HG03457 (cell line): Measurements from ENCODE around the gene STIM1.
"Not testable (repeated sequence)": the region's sequence is repeated elsewhere in the genome, so short reads cannot be mapped to it uniquely, and the experiment has no call there.

Experiments used
- ATAC-seq: cut with Tn5 transposase; IDR thresholded peaks from one replicate; pipeline ENCODE4 v1.9.1; 2021; ENCODE audit warnings: moderate number of reproducible peaks; ENCODE audit not compliant: unreplicated experiment

Gene STIM1

DNA sequence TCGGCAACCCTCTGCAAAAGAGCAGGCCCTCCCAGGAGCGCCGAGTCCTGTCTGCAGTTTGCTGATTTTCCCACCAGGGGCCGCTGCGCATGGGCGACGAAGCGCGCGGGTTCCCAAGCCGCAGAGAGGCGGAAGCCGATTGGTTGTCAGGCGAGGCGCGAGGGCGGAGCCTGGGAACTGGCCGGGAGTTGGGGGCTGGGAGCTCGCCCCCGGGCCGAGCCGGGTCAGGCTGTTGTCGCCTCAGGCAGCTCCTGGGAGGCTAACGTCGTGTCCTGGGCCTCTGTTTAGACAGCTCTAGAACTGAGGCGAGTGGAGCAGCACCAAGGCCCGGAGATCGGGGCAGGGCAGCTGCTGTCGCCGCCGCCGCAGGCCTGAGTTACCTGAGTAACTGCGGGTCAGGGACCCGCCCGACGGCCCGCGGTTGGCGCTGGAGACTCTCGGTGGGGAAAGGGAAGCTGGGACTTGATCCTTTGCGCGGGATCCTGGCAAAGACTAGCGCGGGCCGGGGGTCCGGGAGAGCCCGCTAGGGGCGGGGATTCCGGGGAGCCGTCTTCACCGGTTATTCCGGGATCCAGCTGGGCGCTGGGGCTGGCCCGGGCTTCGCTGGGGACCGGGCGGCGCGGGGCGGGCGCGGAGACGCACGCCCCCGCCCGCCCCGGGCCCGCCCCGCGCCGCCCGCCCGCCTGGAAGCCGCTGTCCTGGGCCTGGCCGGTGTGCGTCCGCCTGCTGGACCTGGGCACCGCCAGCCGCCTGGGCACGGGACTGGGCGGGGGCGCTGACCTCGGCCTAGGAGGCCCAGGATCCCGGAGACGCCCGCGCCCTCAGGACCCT is at the start of gene STIM1:
Gene STIM1 (plus strand): TSS at position 688 of the 831 bp plus-strand sequence. CDS start 607 bp downstream, outside the sequence.
- ATAC-seq: peak; percentile 57

DNA sequence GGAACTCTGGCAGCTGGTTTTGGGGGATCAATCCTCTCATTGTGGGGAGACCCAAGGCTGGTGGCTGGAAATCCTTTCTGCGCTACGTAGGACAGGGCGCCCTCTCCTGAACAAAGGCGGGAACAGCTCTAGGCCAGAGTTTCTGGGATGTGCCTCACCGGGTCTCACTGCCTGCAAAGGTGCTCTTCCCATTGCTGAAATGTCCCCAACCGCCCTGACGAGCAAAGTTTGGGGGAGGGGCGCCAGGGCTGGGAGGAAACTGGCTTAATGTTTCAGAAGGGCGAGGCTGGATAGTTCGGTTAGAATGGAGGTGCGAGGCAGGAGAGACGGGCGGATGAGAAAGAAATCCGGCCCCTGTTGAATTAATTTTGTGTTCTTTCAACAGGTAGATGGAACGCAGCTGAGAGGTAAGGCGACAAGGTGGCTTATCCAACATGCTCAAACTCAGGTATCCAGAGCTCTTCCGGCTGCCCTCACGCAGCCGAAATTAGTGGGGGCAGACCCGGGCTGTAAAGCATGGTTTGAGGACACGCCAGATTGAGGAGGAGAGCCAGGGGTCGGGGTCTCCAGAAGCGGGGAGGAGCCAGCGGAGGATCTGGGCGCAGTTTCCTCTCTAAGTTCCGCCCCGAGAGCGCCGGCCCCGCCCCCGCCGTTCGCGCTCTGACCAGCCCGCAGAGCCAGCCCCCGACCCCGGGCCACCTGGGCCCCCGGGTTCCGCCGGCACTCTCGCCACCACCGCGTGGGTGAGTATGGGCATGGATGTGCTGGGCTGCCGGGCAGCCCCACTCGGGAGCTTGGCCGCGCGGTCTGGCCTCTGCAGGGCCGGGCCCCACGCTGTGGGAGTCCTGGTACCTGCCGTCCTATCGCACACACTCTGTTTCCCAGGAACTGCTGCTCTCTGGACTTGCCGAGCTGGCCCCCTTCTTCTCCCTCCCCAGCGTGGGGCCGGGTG is 47.3 kb upstream of the STIM1 start, which contains the start of gene PGAP2:
Gene PGAP2 (plus strand): TSS at position 652 of the 952 bp plus-strand sequence. CDS start 2,700 bp downstream, outside the sequence.
- ATAC-seq: peak; percentile 49

DNA sequence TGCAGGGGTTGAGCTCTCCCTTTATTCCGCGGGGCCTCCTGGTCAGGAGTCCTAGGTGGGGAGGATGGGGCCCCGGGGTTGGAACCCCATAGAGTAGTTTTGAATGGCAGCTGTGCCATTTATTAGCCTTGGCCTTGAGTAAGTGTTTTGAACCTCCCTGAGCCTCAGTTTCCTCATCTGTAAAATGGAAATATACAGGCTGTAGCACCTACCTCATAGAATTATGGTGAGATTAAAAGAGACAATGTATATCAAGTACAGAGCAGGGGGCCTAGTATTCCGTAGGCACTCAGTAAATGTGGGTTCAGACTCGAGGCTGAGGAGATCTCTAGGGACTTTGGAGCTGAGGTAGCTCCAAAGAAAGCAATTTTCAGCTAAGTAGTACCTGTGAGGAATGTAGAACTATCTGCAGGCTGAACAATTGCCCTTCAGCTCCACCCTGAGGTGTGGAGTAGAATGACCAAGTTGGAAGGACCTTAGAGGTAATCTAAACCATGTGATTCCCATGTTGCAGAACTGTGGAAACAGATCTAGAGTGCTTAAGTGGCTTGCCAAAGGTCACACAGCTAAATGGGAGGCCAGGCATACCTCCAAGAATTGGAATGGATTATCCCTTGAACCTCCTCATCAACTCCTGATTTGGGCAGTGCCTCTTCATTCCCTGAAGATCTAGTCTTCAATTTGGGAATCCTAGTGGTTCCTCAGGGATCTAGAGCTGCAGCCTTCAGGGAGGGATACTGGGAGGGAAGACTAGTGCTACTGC is 46.4 kb upstream of the STIM1 start:
- ATAC-seq: peak; percentile 63

DNA sequence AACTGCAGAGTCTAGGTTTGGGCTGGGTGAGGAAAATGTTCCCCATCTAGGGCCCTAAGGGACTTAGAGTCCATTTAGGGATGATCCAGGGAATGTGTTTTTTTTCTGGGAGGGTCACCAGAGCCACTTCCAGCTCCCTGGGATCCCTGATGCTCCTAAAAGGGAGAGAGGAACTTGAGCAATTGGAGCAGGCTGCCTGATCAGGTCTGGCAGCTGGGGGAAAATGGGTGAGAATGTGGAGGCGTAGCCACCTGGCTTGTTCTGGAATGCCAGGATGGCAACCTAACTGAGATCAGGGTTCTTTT is 45.9 kb upstream of the STIM1 start:
- no peak for ATAC-seq

DNA sequence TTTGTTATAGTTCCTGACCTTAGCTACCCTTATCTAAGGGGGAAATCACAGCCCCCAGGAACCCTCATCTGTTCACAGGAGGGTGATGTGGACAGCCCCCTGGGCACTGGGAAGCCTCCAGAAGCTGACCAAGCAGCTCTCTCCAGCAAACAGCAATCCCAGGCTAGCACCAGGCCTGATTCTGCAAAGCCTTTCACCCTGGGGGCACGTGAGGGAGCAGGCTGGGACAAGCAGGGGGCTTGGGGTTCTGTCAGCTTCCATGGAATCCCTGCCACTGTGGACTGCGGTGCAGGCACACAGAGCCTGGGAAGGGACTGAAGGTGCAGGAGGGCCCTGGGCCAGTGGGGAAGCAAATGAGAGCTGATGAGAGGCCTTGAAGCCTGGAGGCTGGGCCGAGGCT is 45.0 kb upstream of the STIM1 start:
- no peak for ATAC-seq

DNA sequence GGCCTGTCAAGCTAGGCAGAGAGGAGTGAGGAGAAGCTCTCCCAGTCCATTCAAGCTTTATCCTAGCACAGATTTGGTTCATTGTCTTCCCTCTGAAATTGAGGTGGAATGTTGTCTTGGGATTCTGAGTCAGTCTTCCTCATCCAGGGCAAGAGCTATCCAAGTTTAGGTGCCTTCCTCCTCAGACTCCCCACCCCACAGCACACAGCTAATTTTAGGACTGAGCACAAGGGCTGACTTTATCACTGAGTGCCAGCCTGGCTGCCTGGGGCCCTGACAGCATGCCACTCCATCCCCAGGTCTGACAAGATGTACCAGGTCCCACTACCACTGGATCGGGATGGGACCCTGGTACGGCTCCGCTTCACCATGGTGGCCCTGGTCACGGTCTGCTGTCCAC is 44.5 kb upstream of the STIM1 start:
- ATAC-seq: no peak

DNA sequence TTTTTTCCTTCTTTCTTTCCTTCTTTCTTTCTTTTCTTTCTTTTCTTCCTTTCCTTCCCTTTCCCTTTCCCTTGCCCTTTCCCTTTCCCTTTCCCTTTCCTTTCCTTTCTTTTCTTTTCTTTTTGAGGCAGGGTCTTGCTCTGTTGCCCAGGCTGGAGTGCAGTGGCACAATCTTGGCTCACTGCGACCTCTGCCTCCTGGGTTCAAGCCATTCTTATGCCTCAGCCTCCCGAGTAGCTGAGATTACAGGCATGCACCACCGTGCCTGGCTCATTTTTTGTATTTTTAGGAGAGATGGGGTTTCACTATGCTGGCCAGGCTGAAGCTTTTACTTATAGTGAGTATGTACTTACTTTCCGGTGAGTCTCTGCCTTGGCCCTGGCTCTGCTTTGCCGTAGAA is 40.6 kb upstream of the STIM1 start:
- ATAC-seq: not testable (repeated sequence)

DNA sequence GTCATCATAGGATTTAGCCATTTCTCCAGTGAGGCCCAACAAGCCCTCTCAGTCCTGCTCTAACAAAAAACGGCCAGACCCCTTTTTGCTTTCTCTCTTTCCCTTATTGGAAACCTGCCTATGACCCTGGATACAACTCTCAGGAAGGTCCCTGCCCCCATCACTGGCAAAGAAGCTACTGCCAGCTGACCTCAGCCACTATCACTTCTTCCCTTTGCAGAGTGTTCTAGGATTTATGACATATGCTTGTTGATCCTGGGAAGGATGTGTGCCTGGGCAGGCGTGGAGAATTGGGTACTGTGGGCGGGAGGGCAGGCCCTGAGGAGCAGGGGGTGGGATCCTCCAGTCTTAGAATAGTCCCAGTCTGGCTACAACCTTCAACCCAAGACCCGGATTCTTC is 39.6 kb upstream of the STIM1 start:
- no peak for ATAC-seq

DNA sequence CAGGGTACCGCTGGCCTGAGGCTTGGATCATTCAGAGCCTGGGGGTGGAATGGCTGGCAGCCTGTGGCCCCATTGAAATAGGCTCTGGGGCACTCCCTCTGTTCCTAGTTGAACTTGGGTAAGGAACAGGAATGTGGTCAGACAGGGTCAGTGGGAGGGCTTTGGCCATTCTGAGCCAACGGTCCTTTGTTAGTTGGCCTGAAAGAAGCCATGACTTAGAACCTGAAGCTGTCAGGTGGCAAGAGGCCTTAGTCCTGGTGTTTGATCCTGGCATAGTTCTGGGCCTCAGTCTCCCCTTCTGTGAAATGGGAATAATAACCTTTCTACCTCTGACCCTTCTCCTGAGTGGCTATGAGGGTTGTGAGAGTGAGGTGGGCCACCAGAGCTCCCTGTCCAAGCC is 38.8 kb upstream of the STIM1 start:
- no peak for ATAC-seq

DNA sequence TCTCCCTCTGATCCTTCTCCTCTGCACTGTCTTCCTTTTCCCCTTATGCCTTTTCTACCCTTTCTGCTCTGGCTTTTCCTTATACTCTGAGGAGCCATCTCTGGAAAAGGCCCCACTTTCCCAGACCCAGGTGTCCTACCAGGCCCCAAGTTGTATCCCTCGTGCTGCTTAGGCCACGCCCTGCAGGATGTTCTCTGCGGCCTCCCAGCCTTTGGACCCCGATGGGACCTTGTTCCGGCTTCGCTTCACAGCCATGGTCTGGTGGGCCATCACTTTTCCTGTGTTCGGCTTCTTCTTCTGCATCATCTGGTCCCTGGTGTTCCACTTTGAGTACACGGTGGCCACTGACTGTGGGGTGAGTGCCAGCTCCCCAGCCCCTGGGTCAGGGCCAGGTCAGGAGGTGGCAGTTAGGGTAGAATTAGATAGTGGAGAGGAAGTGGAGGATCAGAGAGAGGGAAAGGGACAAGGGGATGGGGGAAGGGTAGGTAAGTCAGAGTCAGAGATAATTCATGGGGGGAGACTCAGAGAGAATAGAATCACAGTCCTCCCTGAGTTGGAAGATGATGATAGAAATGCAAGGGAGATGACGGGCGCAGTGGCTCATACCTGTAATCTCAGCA is 38.2 kb upstream of the STIM1 start:
- ATAC-seq: no peak

DNA sequence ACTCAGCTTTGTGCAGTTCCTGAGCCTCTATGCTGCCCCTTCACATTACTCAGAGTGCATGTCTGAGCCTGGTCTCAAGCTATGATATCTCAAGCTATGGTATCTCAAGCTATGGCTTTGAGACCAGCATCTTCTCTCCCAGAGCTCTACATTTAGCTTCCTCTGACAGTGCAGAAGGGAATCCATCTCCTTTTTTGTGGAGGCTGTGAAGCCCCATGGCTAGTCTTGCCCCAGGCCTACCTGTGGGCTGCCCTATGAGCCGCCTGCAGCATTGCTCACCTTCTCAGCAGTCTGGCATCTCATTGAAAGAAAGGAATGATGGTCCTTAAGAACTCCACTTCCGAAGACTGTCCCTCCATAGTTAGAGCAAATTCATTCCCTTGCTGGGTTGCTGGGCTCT is 34.5 kb upstream of the STIM1 start:
- no peak for ATAC-seq

DNA sequence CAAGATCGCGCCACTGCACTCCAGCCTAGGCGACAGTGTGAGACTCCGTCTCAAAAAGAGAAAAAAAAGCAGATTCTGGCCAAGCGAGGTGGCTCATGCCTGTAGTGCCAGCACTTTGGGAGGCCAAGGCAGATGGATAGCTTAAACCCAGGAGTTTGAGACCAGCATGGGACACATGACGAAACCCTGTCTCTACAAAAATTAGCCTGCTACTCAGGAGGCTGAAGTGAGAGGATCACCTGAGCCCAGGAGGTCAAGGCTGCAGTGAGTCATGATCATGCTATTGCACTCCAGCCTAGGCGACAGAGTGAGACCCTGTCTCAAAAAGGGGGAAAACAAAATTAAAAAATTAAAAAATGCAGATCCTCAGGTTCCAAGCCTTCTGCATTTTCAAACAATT is 33.2 kb upstream of the STIM1 start:
- ATAC-seq: no peak

DNA sequence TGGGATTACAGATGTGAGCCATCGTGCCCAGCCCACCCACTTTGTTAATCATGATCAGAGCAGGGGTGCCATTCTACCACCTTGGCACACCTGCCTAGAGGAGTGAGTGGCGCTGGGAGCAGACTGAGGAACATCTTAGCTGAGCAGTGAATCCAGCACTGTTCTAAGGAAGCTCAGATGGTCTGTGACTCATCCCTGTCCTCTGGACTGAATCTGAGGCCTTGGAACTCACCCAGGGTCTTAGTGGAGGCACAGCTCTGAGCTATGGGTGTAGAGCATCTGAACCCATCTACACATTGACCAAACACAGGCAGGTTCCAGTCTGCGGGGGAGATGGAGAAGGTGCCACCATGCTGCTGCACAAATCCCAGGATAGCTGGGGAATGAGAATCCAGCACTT is 32.2 kb upstream of the STIM1 start:
- ATAC-seq: no peak

DNA sequence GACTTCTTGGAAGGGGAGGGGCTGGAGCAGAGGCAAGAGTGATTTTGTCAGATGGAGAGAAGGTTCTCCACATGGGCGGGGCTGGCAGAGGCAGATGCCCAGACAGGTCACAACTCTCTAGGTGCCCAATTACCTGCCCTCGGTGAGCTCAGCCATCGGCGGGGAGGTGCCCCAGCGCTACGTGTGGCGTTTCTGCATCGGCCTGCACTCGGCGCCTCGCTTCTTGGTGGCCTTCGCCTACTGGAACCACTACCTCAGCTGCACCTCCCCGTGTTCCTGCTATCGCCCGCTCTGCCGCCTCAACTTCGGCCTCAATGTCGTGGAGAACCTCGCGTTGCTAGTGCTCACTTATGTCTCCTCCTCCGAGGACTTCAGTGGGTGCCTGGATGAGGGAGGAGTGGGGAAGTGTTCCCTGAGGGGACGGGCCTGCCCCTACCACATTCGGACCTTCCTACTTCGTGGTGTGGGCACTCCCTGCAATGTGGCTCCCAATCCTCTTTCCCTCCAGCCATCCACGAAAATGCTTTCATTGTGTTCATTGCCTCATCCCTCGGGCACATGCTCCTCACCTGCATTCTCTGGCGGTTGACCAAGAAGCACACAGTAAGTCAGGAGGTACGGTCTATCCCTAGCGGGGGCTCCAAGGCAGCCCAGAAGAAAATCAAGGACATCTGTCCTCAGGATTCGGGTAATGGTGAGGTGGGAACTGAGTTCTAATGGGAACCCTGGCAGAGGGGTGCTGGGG is 31.5 kb upstream of the STIM1 start:
- ATAC-seq: no peak

DNA sequence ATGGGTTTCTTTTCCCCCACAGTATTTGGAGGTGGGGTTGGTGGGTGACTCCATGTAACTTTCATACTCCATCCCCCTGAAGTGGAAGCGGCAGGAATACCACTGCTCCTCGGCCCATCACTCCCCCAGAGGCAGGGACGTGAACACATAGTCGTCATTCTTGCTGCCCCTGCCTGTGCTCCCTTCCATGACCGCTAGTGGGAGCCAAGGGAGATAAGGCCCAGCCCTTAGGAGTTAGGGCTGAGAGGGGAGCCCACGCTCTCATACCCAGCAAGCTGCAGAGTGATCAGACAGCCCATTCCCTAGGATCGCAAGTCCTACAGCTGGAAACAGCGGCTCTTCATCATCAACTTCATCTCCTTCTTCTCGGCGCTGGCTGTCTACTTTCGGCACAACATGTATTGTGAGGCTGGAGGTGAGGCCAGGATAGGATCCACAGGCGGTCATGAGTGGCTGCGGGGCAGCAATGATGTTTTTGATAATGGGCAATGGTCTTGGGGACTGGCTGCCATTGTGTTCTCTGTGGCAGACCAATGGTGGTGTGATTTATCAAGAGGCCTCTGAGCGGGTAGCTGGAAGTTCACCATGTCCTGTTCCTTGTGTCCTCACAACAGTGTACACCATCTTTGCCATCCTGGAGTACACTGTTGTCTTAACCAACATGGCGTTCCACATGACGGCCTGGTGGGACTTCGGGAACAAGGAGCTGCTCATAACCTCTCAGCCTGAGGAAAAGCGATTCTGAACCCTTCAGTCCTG is 30.6 kb upstream of the STIM1 start:
- ATAC-seq: peak; percentile 58

DNA sequence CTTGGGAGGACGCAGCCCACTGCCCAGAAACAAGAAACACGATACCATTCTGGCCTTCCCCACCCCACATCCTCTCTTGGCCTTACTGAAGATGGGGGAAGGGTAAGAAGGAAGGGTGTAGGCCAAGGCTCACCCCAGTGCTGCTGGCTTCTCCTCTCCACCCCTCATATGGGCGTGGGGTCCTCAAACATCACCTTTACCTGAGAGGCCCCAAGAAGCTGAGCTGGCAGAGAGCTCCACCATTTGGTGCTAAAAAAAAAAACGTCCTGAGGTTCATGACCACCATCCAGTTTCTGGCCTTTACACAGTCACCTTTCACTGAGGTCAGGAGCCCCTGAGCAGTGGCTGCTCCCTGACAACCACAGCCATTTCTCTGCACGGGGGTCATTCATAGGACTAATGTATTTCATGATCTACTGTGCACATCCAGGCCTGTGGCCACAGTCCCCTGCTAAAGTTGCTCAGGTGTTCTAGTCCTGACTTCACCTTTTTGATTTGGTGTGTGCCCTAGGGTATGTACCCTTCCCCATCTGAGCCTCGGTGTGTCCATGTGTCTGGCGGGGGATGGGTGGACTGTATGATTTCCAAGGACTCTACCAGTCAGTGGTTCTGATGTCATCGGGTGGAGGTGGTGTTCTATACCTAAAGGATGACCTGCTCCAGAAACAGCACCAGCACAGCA is 29.9 kb upstream of the STIM1 start:
- ATAC-seq: no peak

DNA sequence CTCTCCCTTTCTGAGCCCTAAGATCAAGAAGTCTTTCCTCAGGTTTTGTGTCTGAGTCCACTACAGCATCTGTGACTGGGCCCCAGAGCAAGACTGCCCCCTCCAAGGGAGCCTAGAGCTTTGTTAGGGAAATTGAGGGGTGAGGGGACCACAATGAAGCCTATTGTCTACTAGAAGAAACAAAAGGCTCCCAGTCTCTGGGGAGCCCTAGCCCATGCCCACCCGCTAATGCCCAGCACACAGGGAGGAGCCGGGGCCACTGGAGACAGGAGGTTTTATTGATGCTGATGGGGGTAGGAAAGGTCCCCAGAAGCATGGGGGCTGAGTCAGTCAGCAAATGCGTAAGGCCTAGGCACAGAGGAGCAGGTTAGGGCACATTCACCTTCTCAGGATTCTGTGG is 28.7 kb upstream of the STIM1 start:
- ATAC-seq: no peak

DNA sequence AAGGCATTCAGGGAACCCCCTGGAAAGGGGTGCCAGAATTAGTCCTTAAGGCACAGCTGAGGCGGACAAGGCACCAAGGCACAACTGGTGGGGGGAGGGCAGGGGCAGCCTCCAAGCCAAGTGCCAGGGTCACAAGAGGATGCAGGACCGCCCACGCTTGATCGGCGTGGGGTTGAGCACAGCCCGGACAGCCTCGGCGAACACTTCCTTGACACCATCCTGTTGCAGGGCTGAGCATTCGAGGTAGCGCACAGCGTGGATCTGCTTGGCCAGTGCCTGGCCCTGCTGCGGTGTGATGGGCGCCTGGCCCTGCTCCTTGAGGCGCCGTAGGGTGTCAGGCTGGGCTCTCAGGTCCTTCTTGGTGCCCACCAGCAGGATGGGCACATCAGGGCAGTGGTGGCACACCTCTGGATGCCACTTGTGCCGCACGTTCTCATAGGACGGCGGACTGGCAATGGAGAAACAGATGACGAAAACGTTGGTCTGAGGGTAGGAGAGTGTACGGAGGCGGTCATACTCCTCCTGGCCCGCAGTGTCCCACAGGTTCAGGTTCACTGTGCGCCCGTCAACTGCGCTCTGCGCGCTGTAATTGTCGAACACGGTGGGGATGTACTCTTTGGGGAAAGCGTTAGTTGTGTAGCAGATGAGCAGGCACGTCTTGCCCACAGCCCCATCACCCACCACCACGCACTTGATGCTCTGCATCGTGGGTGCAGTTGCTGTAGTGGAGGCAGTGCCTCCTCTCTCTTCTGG is 27.9 kb upstream of the STIM1 start:
- ATAC-seq: no peak
